GM21619 (cell line): Measurements from ENCODE around the gene POTEG.
"Not testable (repeated sequence)": the region's sequence is repeated elsewhere in the genome, so short reads cannot be mapped to it uniquely, and the experiment has no call there.

Source experiments
- ATAC-seq: cut with Tn5 transposase; IDR thresholded peaks from one replicate; pipeline ENCODE4 v1.9.1; 2021; ENCODE audit not compliant: unreplicated experiment

POTEG gene

DNA sequence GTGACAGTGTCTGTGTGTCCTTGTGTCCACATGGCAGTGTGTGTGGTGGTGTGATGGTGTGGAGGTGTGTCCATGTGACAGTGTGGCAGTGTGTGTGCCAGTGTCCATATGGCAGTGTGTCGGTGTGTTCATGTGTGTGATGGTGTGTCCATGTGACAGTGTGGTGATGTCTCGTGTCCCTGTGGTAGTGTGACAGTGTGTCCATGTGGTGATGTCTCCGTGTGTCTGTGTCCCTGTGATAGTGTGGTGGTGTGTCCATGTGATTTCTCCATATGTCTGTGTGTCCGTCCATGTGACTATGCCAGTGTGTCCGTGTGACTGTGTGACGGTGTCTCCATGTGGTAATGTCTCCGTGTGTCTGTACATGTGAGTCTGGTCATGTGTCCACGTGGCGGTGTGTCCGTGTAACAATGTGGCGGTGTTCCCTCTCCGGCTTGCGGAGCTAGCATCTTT, 59.7 kb downstream of the POTEG start:
- ATAC-seq = not testable (repeated sequence)

- ATAC-seq = not testable (repeated sequence)
Observed at GRCh38 chr14:19372813-19373500, 61.2 kb downstream of the POTEG start.

- ATAC-seq = not testable (repeated sequence)
Observed at GRCh38 chr14:19371767-19372166, 62.4 kb downstream of the POTEG start.

GRCh38 chr14:19362803-19363202, 71.3 kb downstream of the POTEG start:
- not testable (repeated sequence) for ATAC-seq

- not testable (repeated sequence) for ATAC-seq
Observed at GRCh38 chr14:19362323-19362722, 71.8 kb downstream of the POTEG start.

- not testable (repeated sequence) for ATAC-seq
Observed at GRCh38 chr14:19361636-19362253, 72.4 kb downstream of the POTEG start.

GRCh38 chr14:19360937-19361635, 73.1 kb downstream of the POTEG start:
- ATAC-seq = not testable (repeated sequence)
